Fibroblast of peridontal ligament (primary cell): ENCODE results near the gene SPAG9.
"Not testable (repeated sequence)": the region's sequence is repeated elsewhere in the genome, so short reads cannot be mapped to it uniquely, and the experiment has no call there.

Experiments
- DNase-seq: peaks from one replicate; pipeline ENCODE4 v3.0.0-alpha.2; 2010; ENCODE audit errors: extremely low read depth

SPAG9 gene

GRCh38 chr17:50955667-50956120 lies 165.0 kb downstream of the SPAG9 start:
- DNase-seq, result no peak

GRCh38 chr17:50955160-50955559 lies 165.5 kb downstream of the SPAG9 start:
- DNase-seq, result no peak

GRCh38 chr17:50954641-50955121 lies 166.0 kb downstream of the SPAG9 start:
- no peak for DNase-seq

- DNase-seq, result peak; percentile 70
These were observed 166.7 kb downstream of the SPAG9 start for GRCh38 chr17:50953831-50954601.

GRCh38 chr17:50953518-50953830 lies 167.2 kb downstream of the SPAG9 start:
- no peak for DNase-seq

GRCh38 chr17:50952889-50953288 lies 167.8 kb downstream of the SPAG9 start:
- no peak for DNase-seq

GRCh38 chr17:50952013-50952412 lies 168.7 kb downstream of the SPAG9 start:
- no peak for DNase-seq

GRCh38 chr17:50949989-50950877 lies 170.4 kb downstream of the SPAG9 start:
- DNase-seq, result peak; percentile 90

- DNase-seq, result no peak
These were observed 171.3 kb downstream of the SPAG9 start for GRCh38 chr17:50949128-50949988.

- no peak for DNase-seq
These were observed 172.0 kb downstream of the SPAG9 start for GRCh38 chr17:50948711-50949110.

GRCh38 chr17:50947782-50948543 lies 172.7 kb downstream of the SPAG9 start:
- DNase-seq, result no peak

- DNase-seq, result no peak
These were observed 173.5 kb downstream of the SPAG9 start for GRCh38 chr17:50946891-50947781.

GRCh38 chr17:50946223-50946890 lies 174.3 kb downstream of the SPAG9 start:
- no peak for DNase-seq

GRCh38 chr17:50945779-50946222 lies 174.9 kb downstream of the SPAG9 start:
- DNase-seq, result no peak

GRCh38 chr17:50944902-50945720 lies 175.6 kb downstream of the SPAG9 start:
- no peak for DNase-seq

GRCh38 chr17:50944054-50944901 lies 176.4 kb downstream of the SPAG9 start:
- no peak for DNase-seq

- no peak for DNase-seq
These were observed 177.1 kb downstream of the SPAG9 start for GRCh38 chr17:50943575-50943933.

- not testable (repeated sequence) for DNase-seq
These were observed 179.0 kb downstream of the SPAG9 start for GRCh38 chr17:50941676-50942048.
